Calu3 (cell line): ENCODE data around the gene VPS13C. TPM values are rescaled to one million over a fixed set of nuclear protein-coding genes. Genes with fewer than 3 reads are reported as not detected.

Experiments used
- BruUV-seq: library from RNA; stranded (reverse); fragments of 400-500 nt; replicated peaks from 2 replicates; lab custom pipeline; 2021; lab: Mats Ljungman, UMichigan
- CTCF ChIA-PET: fragments of 300-600 bp; sonication (Branson Sonifier 250); formaldehyde crosslinking; loops from one replicate; lab custom pipeline; 2022; ENCODE audit warnings: antibody characterized with exemption; lab: Charles Lee
- DNase-seq: peaks from one replicate; pipeline ENCODE4 v3.0.0; 2022
- H3K27ac Mint-ChIP-seq: one replicate; pipeline ENCODE4 v1.8.0; 2022; ENCODE audit warnings: mixed read lengths; ENCODE audit not compliant: unreplicated experiment
- H3K27me3 Mint-ChIP-seq: one replicate; pipeline ENCODE4 v1.8.0; 2022; ENCODE audit warnings: mixed read lengths; ENCODE audit not compliant: unreplicated experiment
- H3K36me3 Mint-ChIP-seq: one replicate; pipeline ENCODE4 v1.8.0; 2022; ENCODE audit warnings: mild to moderate bottlenecking, moderate library complexity, mixed read lengths; ENCODE audit not compliant: insufficient read depth, unreplicated experiment
- H3K4me1 Mint-ChIP-seq: one replicate; pipeline ENCODE4 v1.8.0; 2022; ENCODE audit warnings: mild to moderate bottlenecking, low read depth, mixed read lengths; ENCODE audit not compliant: unreplicated experiment
- H3K4me3 Mint-ChIP-seq: one replicate; pipeline ENCODE4 v1.8.0; 2022; ENCODE audit warnings: mild to moderate bottlenecking, low read depth, moderate library complexity, mixed read lengths; ENCODE audit not compliant: unreplicated experiment
- H3K9me3 Mint-ChIP-seq: one replicate; pipeline ENCODE4 v1.8.0; 2022; ENCODE audit warnings: low read depth, mixed read lengths; ENCODE audit not compliant: unreplicated experiment
- CTCF ChIP-seq: fragments of 200-600 bp; IDR thresholded peaks from one replicate; pipeline ENCODE4 v1.8.0; 2022; ENCODE audit warnings: antibody characterized with exemption; ENCODE audit not compliant: unreplicated experiment
- intact Hi-C: fragments of 100-400 bp; cut with micrococcal nuclease; formaldehyde crosslinking; loops from one replicate; pipeline ENCODE4 v1.10.0; 2022; ENCODE audit not compliant: unreplicated experiment
- total RNA-seq: library from RNA; stranded (reverse); gene quantifications from 2 replicates; pipeline ENCODE4 v1.2.3, GENCODE V29; 2022

The VPS13C gene
- total RNA-seq, 1 experiment from 2014 or later = 99.9 TPM

- Mint-ChIP-seq H3K36me3 (peaks cover 6% of the 10 kb centered on the region), H3K9me3 (no peaks in the 10 kb centered on the region), H3K4me3 (no peak overlapping the region), H3K27ac (no peak overlapping the region), H3K27me3 (no peaks in the 10 kb centered on the region), H3K4me1 (peaks cover 38% of the 10 kb centered on the region)
- TF ChIP-seq CTCF = no peak
- intact Hi-C loops = no loop called here
- CTCF ChIA-PET = no interaction called here
- no TSS peak for BruUV-seq
- no peak for DNase-seq
Observed at GRCh38 chr15:61910839-61911369, 149.3 kb downstream of the VPS13C start.

- CTCF ChIA-PET = interaction anchor here (1.7 kb wide), 1 partner anchor 25 kb away, joined by 6 read pairs; no protein-coding TSS in a partner anchor
- TF ChIP-seq CTCF = no peak
- BruUV-seq = no TSS peak
- Mint-ChIP-seq H3K4me3 (no peak overlapping the region), H3K27ac (no peak overlapping the region), H3K36me3 (peaks cover 17% of the 10 kb centered on the region), H3K9me3 (peaks cover 2% of the 10 kb centered on the region), H3K4me1 (peaks cover 49% of the 10 kb centered on the region), H3K27me3 (no peaks in the 10 kb centered on the region)
- no peak for DNase-seq
- intact Hi-C loops = no loop called here
Observed at GRCh38 chr15:61908241-61908640, 152.0 kb downstream of the VPS13C start.

GRCh38 chr15:61907753-61908086, 152.5 kb downstream of the VPS13C start:
- no TSS peak for BruUV-seq
- DNase-seq = no peak
- Mint-ChIP-seq H3K9me3 (peaks cover 2% of the 10 kb centered on the region), H3K4me1 (peaks cover 49% of the 10 kb centered on the region), H3K4me3 (peak overlapping the region; percentile 22), H3K27me3 (no peaks in the 10 kb centered on the region), H3K36me3 (peaks cover 22% of the 10 kb centered on the region), H3K27ac (peak overlapping the region; percentile 63)
- CTCF ChIA-PET = interaction anchor here (0.6 to 1.7 kb wide), 3 partner anchors 25 to 168 kb away, joined by 3 to 9 read pairs (median 6); partner anchors contain the start of gene C2CD4A
- intact Hi-C loops = loop anchor here (1.0 kb wide), 1 partner anchor 28 kb away; no protein-coding TSS in a partner anchor
- no peak for TF ChIP-seq CTCF

GRCh38 chr15:61906961-61907752, 153.1 kb downstream of the VPS13C start:
- peak overlapping the region; percentile 63 for H3K27ac Mint-ChIP-seq
- CTCF ChIA-PET = interaction anchor here (0.6 to 1.7 kb wide), 7 partner anchors 24 to 1232 kb away, joined by 3 to 9 read pairs (median 3); partner anchors contain the start of gene C2CD4A
- peaks cover 24% of the 10 kb centered on the region for H3K36me3 Mint-ChIP-seq
- no TSS peak for BruUV-seq
- intact Hi-C loops = loop anchor here (1.0 kb wide), 1 partner anchor 28 kb away; no protein-coding TSS in a partner anchor
- peak; percentile 37 for DNase-seq
- TF ChIP-seq CTCF = no peak
- no peaks in the 10 kb centered on the region for H3K27me3 Mint-ChIP-seq
- peaks cover 49% of the 10 kb centered on the region for H3K4me1 Mint-ChIP-seq
- peak overlapping the region; percentile 22 for H3K4me3 Mint-ChIP-seq
- peaks cover 6% of the 10 kb centered on the region for H3K9me3 Mint-ChIP-seq
